AG04449 (cell line): ENCODE results near the gene SOX21.

Source experiments
- CTCF ChIA-PET: fragments of 350-600 bp; formaldehyde crosslinking; extraction: SDS; loops from one replicate; lab custom pipeline; 2021; ENCODE audit warnings: antibody characterized with exemption; lab: Yijun Ruan, JAX
- POLR2A ChIA-PET: fragments of 400-600, 350-600 bp; formaldehyde crosslinking; extraction: SDS; loops from one replicate; lab custom pipeline; 2020; ENCODE audit warnings: antibody characterized with exemption, inconsistent platforms; lab: Yijun Ruan, JAX
- DNase-seq: peaks from one replicate; pipeline ENCODE4 v3.0.0-alpha.2; 2010; ENCODE audit warnings: low read depth, low spot score
- H3K4me3 ChIP-seq: 2 replicates; pipeline ENCODE4 v1.5.1; 2011; ENCODE audit warnings: low read depth, mild to moderate bottlenecking, control low read depth, low read length
- CTCF ChIP-seq: IDR thresholded peaks from one replicate; pipeline ENCODE4 v1.5.1; 2011; ENCODE audit warnings: mild to moderate bottlenecking, moderate library complexity, low read length, control low read depth, inconsistent platforms; ENCODE audit not compliant: insufficient read depth; ENCODE audit errors: missing control alignments

The SOX21 gene

GRCh38 chr13:94716016-94716415 lies 3.7 kb upstream of the SOX21 start:
- POLR2A ChIA-PET, result no interaction called here
- no peak for TF ChIP-seq CTCF
- no peak for DNase-seq
- H3K4me3 ChIP-seq, result no peak overlapping the region
- CTCF ChIA-PET, result interaction anchor here (1.0 to 3.3 kb wide), 3 partner anchors 9 to 440 kb away, joined by 3 to 10 read pairs (median 4); no protein-coding TSS in a partner anchor

DNA sequence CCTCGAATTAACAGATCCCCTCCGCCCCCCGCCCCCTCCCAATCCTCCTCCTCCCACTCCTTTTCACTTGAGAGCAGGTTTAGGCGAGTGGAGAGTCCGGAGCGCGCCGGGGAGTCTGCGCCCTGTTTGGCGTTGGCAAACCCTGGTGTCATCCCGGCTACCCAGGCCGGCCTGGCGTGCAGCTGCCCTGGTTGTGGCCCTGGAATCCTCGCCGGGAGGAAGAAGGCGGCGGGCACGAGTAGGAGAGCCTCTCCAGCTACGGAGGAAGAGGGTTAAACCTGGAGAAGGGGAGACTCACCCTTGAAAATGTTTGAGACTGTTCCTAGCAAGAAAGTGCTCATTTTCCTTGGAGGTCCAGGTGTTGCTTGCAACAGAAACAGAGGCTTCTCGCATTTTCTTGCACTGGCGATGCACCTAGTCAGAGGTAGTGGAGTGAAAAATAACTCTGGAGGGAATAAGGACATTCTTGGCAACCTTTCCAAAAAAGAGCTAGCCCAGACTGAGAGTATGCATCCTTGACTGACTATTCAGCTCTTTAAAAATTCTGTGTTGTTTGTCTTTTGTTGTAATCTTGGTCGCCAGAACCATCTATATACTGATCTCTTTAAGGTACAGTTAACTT lies 1.3 kb upstream of the SOX21 start:
- DNase-seq, result no peak
- ChIA-PET POLR2A (no interaction called here), CTCF (interaction anchor here (3.3 kb wide), 1 partner anchor 442 kb away, joined by 10 read pairs; no protein-coding TSS in a partner anchor)
- no peak overlapping the region for H3K4me3 ChIP-seq
- TF ChIP-seq CTCF, result no peak

DNA sequence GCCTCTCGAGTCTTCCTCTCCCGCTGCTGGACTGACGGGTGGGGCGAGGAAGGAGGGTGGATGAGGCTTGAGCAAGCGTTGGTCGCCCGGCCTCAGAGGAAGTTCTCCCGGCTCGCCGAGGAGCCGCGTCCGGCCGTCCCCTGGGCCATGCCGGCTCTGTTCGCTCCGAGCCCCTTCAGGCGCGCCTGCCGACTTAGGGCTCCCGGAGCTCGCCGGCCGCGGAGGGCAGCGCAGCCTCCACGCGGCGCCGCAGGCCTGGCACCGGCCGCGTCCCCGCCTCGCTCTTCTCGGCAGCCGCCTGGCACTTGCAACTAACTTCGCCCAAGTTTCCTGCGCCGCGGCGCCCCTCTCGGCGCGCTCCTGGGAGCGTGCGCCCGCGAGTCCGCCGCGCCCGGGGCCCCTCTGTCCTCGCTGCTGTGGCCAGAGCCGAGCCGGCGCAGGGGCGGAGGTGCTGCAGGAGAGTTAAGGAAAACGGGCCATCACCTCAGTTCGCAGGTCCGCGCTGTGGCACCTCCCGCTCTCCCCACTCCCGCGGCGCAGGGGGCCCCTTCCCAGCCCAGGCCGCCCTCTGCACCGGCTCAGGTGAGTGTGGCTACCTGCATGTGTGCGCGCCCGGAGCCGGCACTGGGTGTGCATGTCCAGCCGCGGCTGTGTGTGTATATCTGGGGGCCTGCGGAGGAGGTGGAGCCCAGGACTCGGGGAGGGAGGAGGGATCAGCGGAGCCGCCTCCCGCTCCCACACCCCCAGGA lies 641 bp upstream of the SOX21 start:
- peak; percentile 2 for DNase-seq
- ChIA-PET CTCF (interaction anchor here (3.3 kb wide), 1 partner anchor 443 kb away, joined by 10 read pairs; no protein-coding TSS in a partner anchor), POLR2A (no interaction called here)
- no peak for TF ChIP-seq CTCF
- H3K4me3 ChIP-seq, result no peak overlapping the region; the same call in 1 of the 2 replicates

DNA sequence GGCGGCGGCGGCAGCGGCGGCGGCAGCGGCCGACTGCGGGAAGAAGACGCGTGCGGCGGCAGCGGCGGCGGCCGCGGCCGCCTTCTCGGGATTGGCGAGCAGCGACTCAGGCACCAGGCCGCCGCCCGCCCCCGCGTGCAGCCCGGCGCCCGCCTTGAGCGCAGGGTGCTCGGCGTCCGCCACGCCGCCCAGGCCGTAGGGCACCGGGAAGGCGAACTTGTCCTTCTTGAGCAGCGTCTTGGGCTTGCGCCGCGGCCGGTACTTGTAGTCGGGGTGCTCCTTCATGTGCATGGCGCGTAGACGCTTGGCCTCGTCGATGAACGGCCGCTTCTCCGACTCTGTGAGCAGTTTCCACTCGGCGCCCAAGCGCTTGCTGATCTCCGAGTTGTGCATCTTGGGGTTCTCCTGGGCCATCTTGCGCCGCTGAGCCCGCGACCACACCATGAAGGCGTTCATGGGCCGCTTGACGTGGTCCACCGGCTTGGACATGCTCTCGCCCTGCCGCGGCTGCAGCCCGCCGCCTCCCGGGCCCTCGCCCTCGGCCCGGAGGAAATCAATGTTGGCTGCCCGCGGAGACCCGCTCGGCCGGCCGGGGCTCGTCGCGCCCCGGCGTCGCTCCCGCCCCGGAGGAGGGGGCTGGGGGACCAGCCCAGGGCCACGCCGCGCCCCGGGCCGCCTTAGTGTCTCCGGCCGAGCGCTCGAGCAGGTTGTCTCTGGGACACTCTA lies 621 bp downstream of the SOX21 start:
- ChIA-PET POLR2A (no interaction called here), CTCF (interaction anchor here (1.0 kb wide), 1 partner anchor 693 kb away, joined by 3 read pairs; no protein-coding TSS in a partner anchor)
- no peak for TF ChIP-seq CTCF
- no peak overlapping the region; the same call in 1 of the 2 replicates for H3K4me3 ChIP-seq
- no peak for DNase-seq

- H3K4me3 ChIP-seq, result peak overlapping the region; percentile 18; the same call in 1 of the 2 replicates
- DNase-seq, result no peak
- no peak for TF ChIP-seq CTCF
- CTCF ChIA-PET, result interaction anchor here (1.0 to 2.0 kb wide), 2 partner anchors 51 to 693 kb away, joined by 3 to 5 read pairs; no protein-coding TSS in a partner anchor
- POLR2A ChIA-PET, result no interaction called here
Observed at GRCh38 chr13:94710881-94711560, 1.3 kb downstream of the SOX21 start.
